Breast epithelium (tissue), 4 donors: Measurements from ENCODE around the gene SPRED2. TPM values are rescaled to one million over a fixed set of nuclear protein-coding genes. Genes with fewer than 3 reads are reported as not detected.

Experiments used
- DNase-seq, 2 donors: peaks; one replicate each; pipeline ENCODE4 v3.0.0-alpha.2; 2019; ENCODE audit warnings: low spot score in 2 of 2
- H3K27ac ChIP-seq, 2 donors: fragments of 200-600 bp; sonication (generic) in 1 of 2; one replicate each; pipeline ENCODE4 v1.5.1; 2016 to 2019; ENCODE audit warnings: mild to moderate bottlenecking in 1 of 2
- H3K27me3 ChIP-seq, 2 donors: fragments of 200-600 bp; sonication (generic) in 1 of 2; one replicate each; pipeline versions ENCODE4 v1.5.1 to v1.6.0; 2017 to 2019; ENCODE audit warnings: control low read depth in 1 of 2, mild to moderate bottlenecking in 1 of 2
- H3K36me3 ChIP-seq: fragments of 200-600 bp; one replicate; pipeline ENCODE4 v1.5.1; 2019
- H3K4me1 ChIP-seq, 2 donors: fragments of 200-600 bp; sonication (generic); one replicate each; pipeline ENCODE4 v1.5.1; 2016 to 2019; ENCODE audit warnings: control low read depth in 1 of 2
- H3K4me3 ChIP-seq, 3 donors: fragments of 200-600 bp; sonication (generic); 1 replicate in 2 of 3; 2 replicates in 1 of 3; pipeline ENCODE4 v1.5.1; 2016 to 2019; ENCODE audit warnings: mild to moderate bottlenecking in 3 of 3, moderate library complexity in 2 of 3
- H3K9me3 ChIP-seq, 2 donors: fragments of 200-600 bp; sonication (generic) in 1 of 2; one replicate each; pipeline ENCODE4 v1.5.1; 2016 to 2019; ENCODE audit warnings: control low read depth in 1 of 2
- POLR2A ChIP-seq: fragments of 450-650 bp; IDR thresholded peaks from one replicate; pipeline ENCODE4 v1.6.1; 2016; ENCODE audit warnings: antibody characterized with exemption, mild to moderate bottlenecking, moderate library complexity
- POLR2AphosphoS5 ChIP-seq, 3 donors: sonication (generic); formaldehyde crosslinking; IDR thresholded peaks; one replicate each; pipeline ENCODE4 v1.6.1; 2017; ENCODE audit warnings: antibody characterized with exemption in 3 of 3
- intact Hi-C: fragments of 100-400 bp; cut with DNase I; formaldehyde crosslinking; loops from one replicate; pipeline ENCODE4 v1.15.1; 2023; ENCODE audit warnings: low total_unique reads
- total RNA-seq, 3 donors: library from RNA; depleted of rRNA; stranded (reverse); fragments of >200 nt; gene quantifications; one replicate each; pipeline ENCODE4 v1.1.0, GENCODE V29; 2016
- TF ChIP-seq, protein P1 (sequence below), 3 donors: fragments of 450-650 bp; IDR thresholded peaks; one replicate each; pipeline ENCODE4 v1.5.1; 2016 to 2017; ENCODE audit warnings: antibody characterized with exemption in 3 of 3, mild to moderate bottlenecking in 3 of 3, moderate library complexity in 3 of 3

The SPRED2 gene
- total RNA-seq, 3 donors from 2014 or later = 14.6 to 25.2 (median 25.2) TPM

DNA sequence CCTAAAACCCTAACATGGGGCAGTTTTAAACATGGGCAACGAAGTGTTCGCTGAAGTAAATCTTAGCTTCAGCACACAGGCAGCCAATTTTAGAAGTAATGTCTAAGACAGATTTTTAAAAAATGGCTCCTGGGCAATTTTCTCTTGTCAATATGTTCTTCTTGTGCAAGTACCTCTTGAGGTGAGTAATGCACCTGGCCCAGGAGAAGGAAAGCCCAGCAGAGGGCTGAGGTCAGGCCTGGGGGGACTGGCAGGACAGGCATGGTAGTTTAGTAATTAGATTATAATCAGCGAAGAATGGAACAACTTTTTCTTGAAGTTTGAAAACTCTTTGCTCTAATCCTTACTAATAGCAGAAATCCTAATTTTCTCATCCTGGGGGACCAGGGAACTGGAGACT is 77.6 kb downstream of the SPRED2 start:
- intact Hi-C loops = no loop called here
- peak in 1 of 2 donors; percentile 51 for DNase-seq
- TF ChIP-seq POLR2A = no peak
- TF ChIP-seq, protein P1, sequence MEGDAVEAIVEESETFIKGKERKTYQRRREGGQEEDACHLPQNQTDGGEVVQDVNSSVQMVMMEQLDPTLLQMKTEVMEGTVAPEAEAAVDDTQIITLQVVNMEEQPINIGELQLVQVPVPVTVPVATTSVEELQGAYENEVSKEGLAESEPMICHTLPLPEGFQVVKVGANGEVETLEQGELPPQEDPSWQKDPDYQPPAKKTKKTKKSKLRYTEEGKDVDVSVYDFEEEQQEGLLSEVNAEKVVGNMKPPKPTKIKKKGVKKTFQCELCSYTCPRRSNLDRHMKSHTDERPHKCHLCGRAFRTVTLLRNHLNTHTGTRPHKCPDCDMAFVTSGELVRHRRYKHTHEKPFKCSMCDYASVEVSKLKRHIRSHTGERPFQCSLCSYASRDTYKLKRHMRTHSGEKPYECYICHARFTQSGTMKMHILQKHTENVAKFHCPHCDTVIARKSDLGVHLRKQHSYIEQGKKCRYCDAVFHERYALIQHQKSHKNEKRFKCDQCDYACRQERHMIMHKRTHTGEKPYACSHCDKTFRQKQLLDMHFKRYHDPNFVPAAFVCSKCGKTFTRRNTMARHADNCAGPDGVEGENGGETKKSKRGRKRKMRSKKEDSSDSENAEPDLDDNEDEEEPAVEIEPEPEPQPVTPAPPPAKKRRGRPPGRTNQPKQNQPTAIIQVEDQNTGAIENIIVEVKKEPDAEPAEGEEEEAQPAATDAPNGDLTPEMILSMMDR (IDR thresholded peaks at IDR 0.05) = no peak
- Histone ChIP-seq H3K9me3 (no peaks in the 10 kb centered on the region), H3K36me3 (no peaks in the 10 kb centered on the region), H3K27me3 (no peaks in the 10 kb centered on the region), H3K27ac (peak overlapping the region; percentile 10 to 18), H3K4me3 (no peak overlapping the region), H3K4me1 (peaks cover 4 to 7% of the 10 kb centered on the region in 2 donors)

DNA sequence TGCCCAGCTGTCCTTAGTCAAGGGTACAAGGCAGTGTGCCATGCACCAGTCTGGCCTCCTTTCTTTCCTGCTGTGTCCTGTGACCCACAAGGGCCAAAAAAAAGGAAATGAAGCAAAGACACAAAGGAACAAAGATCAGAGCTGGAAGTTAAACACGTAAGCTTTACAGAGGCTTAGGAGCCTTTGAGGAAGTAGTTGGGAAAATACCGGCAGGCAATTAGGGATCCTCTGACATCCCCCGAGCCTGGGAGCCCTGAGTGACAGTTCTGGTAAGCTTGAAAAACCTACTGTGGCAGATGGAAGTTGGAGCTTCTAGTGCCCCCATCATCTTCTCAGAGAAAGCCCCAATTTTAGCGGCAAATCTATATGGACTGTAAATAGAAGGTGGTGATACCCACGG is 78.5 kb downstream of the SPRED2 start:
- H3K27ac ChIP-seq = peak overlapping the region; percentile 13 to 26
- TF ChIP-seq, protein P1 (IDR thresholded peaks at IDR 0.05) = no peak
- no peak for TF ChIP-seq POLR2A
- TF ChIP-seq POLR2AphosphoS5 (IDR thresholded peaks at IDR 0.05) = no peak
- H3K4me1 ChIP-seq = peaks cover 4 to 10% of the 10 kb centered on the region in 2 donors
- no peaks in the 10 kb centered on the region for H3K36me3 ChIP-seq
- intact Hi-C loops = no loop called here
- no peak overlapping the region for H3K4me3 ChIP-seq
- H3K9me3 ChIP-seq = no peaks in the 10 kb centered on the region
- no peaks in the 10 kb centered on the region for H3K27me3 ChIP-seq
- DNase-seq = no peak

DNA sequence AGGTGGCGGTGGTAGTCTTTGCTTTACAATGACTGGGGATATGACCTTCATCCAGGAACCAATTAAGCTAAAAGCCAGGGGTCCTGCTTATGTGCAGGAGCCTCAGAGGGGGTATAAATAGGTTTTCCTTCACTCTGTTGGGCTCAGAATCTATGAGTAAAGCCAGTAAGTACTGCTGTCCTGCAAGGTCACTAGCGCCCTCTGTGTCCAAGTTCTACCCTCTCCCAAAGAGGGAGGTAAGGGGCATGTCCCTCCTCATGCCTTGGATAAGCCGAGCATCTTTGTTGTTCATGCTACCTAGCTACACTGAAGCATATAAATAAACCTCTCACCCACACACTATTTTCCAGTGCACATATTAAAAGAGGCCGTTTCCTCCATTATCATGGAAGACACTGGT is 79.4 kb downstream of the SPRED2 start:
- Histone ChIP-seq H3K36me3 (no peaks in the 10 kb centered on the region), H3K27ac (peak overlapping the region in 1 of 2 donors; percentile 14), H3K4me1 (peaks cover 4 to 10% of the 10 kb centered on the region in 2 donors), H3K9me3 (no peaks in the 10 kb centered on the region), H3K27me3 (no peaks in the 10 kb centered on the region), H3K4me3 (no peak overlapping the region)
- intact Hi-C loops = no loop called here
- DNase-seq = no peak
- TF ChIP-seq POLR2A (no peak), POLR2AphosphoS5 (IDR thresholded peaks at IDR 0.05) (no peak)
- TF ChIP-seq, protein P1 (IDR thresholded peaks at IDR 0.05) = no peak

DNA sequence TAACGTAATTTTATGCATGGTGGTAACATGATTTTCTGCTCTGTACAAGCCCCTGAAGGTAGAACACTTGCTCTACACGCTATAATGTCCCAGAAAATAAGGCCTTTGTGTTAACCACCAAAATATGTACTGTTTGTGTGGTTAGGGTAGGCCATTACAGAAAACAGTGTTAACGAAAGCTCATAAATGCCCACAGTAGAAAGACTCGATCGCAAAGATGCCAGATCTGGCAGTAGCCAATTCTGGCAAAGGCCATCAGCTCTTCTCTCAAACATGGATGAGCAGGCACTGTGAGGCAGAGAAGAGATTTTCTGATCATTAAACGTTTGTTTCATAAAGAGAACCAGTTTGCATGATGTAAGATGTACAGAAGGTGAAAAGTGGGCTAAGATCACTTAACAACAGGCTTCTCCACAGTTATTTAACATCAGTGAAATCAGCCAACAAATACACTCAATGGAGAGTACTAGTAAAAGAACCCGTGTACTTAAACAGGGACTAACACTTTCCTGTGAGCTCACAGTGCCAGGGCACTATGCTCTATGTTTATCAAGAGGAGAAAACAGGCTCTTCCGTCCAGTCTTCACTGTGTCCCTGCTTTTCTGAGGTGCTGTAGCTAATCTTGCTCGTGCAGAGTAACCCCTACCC is 80.3 kb downstream of the SPRED2 start:
- intact Hi-C loops = no loop called here
- Histone ChIP-seq H3K4me3 (no peak overlapping the region), H3K9me3 (no peaks in the 10 kb centered on the region), H3K36me3 (no peaks in the 10 kb centered on the region), H3K27me3 (no peaks in the 10 kb centered on the region), H3K4me1 (peaks cover 4 to 10% of the 10 kb centered on the region in 2 donors), H3K27ac (peak overlapping the region in 1 of 2 donors; percentile 53)
- DNase-seq = no peak
- TF ChIP-seq, protein P1 (IDR thresholded peaks at IDR 0.05) = no peak
- TF ChIP-seq POLR2A (no peak), POLR2AphosphoS5 (IDR thresholded peaks at IDR 0.05) (no peak)

DNA sequence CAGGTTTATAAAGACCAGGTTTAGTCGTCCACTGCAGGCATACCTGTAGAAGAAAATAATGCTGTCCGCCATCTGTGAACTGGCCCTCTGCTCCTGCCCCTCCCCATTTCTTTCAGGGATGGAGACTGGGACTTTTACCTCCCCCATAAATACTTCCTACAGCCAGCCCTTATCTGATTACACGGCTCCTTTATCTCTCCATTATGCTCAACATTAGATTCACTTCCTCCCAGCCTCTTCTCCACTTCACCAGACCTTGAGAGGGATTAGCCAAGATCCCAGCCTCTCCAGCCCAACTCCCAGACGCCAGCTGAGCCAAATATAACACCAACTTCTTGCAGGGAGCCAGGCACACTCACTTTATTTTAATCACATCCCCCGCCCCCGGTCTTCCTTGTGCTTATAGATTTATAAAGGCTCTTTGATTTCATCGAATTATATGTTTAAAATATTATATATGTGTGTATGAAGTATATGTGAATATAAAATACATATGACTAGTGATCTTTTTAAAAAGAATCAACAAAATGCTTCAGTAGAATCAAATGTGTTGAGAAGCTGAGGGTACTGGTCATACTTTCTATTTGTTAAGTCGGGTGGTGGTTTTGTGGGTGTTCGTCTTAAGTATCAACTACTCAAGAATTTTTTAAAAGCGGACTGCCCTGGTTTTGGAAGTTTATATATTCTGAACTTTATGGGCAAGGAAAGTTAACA is 81.0 kb downstream of the SPRED2 start:
- Histone ChIP-seq H3K36me3 (no peaks in the 10 kb centered on the region), H3K4me3 (no peak overlapping the region), H3K27me3 (no peaks in the 10 kb centered on the region), H3K9me3 (no peaks in the 10 kb centered on the region), H3K27ac (peak overlapping the region; percentile 3 to 72), H3K4me1 (peaks cover 4 to 10% of the 10 kb centered on the region in 2 donors)
- TF ChIP-seq POLR2A (no peak), POLR2AphosphoS5 (IDR thresholded peaks at IDR 0.05) (no peak)
- TF ChIP-seq, protein P1 (IDR thresholded peaks at IDR 0.05) = no peak
- intact Hi-C loops = no loop called here
- DNase-seq = no peak
